CD4-positive, alpha-beta T cell (primary cell): ENCODE measurements around the gene ITPR3. TPM values are rescaled to one million over a fixed set of nuclear protein-coding genes. Genes with fewer than 3 reads are reported as not detected.

Experiments
- ATAC-seq: fragments of 200-7000 bp; cut with Tn5 transposase; one replicate; pipeline ENCODE4 v1.10.0; 2022; ENCODE audit warnings: mild to moderate bottlenecking; ENCODE audit not compliant: poor library complexity
- CTCF ChIA-PET: fragments of 350-600 bp; sonication (Branson Sonifier 250); formaldehyde crosslinking; loops from one replicate; lab custom pipeline; 2021; ENCODE audit warnings: antibody characterized with exemption, inconsistent platforms; lab: Charles Lee
- POLR2A ChIA-PET: fragments of 350-600 bp; sonication (Branson Sonifier 250); formaldehyde crosslinking; loops from one replicate; lab custom pipeline; 2021; ENCODE audit warnings: antibody characterized with exemption, inconsistent platforms; lab: Charles Lee
- DNase-seq, 14 experiments: peaks; one replicate each; pipeline ENCODE4 v3.0.0-alpha.2; 2013 to 2020; ENCODE audit warnings: mixed read lengths in 2 of 14
- H3K27ac ChIP-seq, 2 donors: one replicate each; pipeline versions ENCODE4 v1.5.1 to v1.7.0; 2013; ENCODE audit warnings: low read length in 2 of 2, low read depth in 1 of 2, mild to moderate bottlenecking in 1 of 2
- H3K27me3 ChIP-seq, 2 experiments: 1 replicate in 1 of 2; 2 replicates in 1 of 2; pipeline versions ENCODE4 v1.6.1 to v1.7.0; 2013; ENCODE audit warnings: low read length in 2 of 2, control low read depth in 1 of 2, mild to moderate bottlenecking in 1 of 2, moderate library complexity in 1 of 2; ENCODE audit not compliant: insufficient read depth in 2 of 2, control insufficient read depth in 1 of 2
- H3K36me3 ChIP-seq: one replicate; pipeline ENCODE4 v1.6.1; 2013; ENCODE audit warnings: low read length, control low read depth; ENCODE audit not compliant: insufficient read depth
- H3K4me1 ChIP-seq: one replicate; pipeline ENCODE4 v1.6.1; 2013; ENCODE audit warnings: low read length, control low read depth; ENCODE audit not compliant: insufficient read depth
- H3K4me3 ChIP-seq: one replicate; pipeline ENCODE4 v1.5.1; 2013; ENCODE audit warnings: mild to moderate bottlenecking, low read length, moderate library complexity
- H3K9me3 ChIP-seq, 2 experiments: 1 replicate in 1 of 2; 2 replicates in 1 of 2; pipeline versions ENCODE4 v1.6.1 to v1.7.0; 2013; ENCODE audit warnings: low read length in 2 of 2, mild to moderate bottlenecking in 2 of 2, control low read depth in 1 of 2, moderate library complexity in 1 of 2; ENCODE audit not compliant: control insufficient read depth in 1 of 2, insufficient read depth in 1 of 2
- H3K27ac Mint-ChIP-seq: one replicate; pipeline ENCODE4 v1.8.0; 2020; ENCODE audit warnings: mixed read lengths
- H3K27me3 Mint-ChIP-seq: one replicate; pipeline ENCODE4 v1.8.0; 2021; ENCODE audit warnings: mixed read lengths
- H3K36me3 Mint-ChIP-seq: one replicate; pipeline ENCODE4 v1.8.0; 2021; ENCODE audit warnings: low read depth, mixed read lengths
- H3K4me1 Mint-ChIP-seq: one replicate; pipeline ENCODE4 v1.8.0; 2021; ENCODE audit warnings: low read depth, mixed read lengths
- H3K4me3 Mint-ChIP-seq: one replicate; pipeline ENCODE4 v1.8.0; 2020; ENCODE audit warnings: mild to moderate bottlenecking, mixed read lengths
- H3K9me3 Mint-ChIP-seq: one replicate; pipeline ENCODE4 v1.8.0; 2020; ENCODE audit warnings: mixed read lengths
- CTCF ChIP-seq: fragments of 200-600 bp; IDR thresholded peaks from one replicate; pipeline ENCODE4 v1.8.0; 2022; ENCODE audit warnings: antibody characterized with exemption, mild to moderate bottlenecking
- intact Hi-C, 2 experiments: fragments of 100-400 bp; cut with DNase I in 1 of 2; cut with micrococcal nuclease in 1 of 2; formaldehyde crosslinking; loops; one replicate each; pipeline versions ENCODE4 v1.15.1 to v1.9.0; 2023 to 2025; cut with DNase I, micrococcal nuclease
- total RNA-seq, 174 experiments: library from RNA in 2 of 174; stranded (reverse) in 2 of 174; gene quantifications; one replicate each; pipeline ENCODE4 v1.2.3 and lab custom pipeline; 2021 to 2026

ITPR3 gene
- total RNA-seq, 2 experiments from 2014 or later: 44.5 to 45.5 TPM

GRCh38 chr6:33632558-33633039 lies 11.5 kb downstream of the ITPR3 start:
- Histone ChIP-seq H3K9me3 (no peaks in the 10 kb centered on the region), H3K27ac (no peak overlapping the region), H3K4me3 (no peak overlapping the region), H3K36me3 (peaks cover 3% of the 10 kb centered on the region), H3K27me3 (no peaks in the 10 kb centered on the region), H3K4me1 (peaks cover 61% of the 10 kb centered on the region)
- TF ChIP-seq CTCF: peak; percentile 57
- Mint-ChIP-seq H3K36me3 (peaks cover 10% of the 10 kb centered on the region), H3K27me3 (no peaks in the 10 kb centered on the region), H3K9me3 (no peaks in the 10 kb centered on the region), H3K4me1 (peaks cover 76% of the 10 kb centered on the region), H3K27ac (peak overlapping the region; percentile 79), H3K4me3 (peak overlapping the region; percentile 80)
- POLR2A ChIA-PET: interaction anchor here (0.7 to 3.4 kb wide), 2 partner anchors 11 to 14 kb away, joined by 3 to 18 read pairs; partner anchors contain the start of gene ITPR3
- CTCF ChIA-PET: interaction anchor here (1.1 to 1.6 kb wide), 2 partner anchors 25 to 47 kb away, joined by 3 to 6 read pairs; no protein-coding TSS in a partner anchor
- intact Hi-C loops: loop anchor here (2.0 to 5.0 kb wide), 4 partner anchors 45 to 180 kb away; partner anchors contain the start of gene ZBTB9 (in 1 of the 2)
- DNase-seq: peak in 13 of 14 experiments; percentile 21 to 79 (median 47)
- peak; percentile 55 for ATAC-seq

- DNase-seq (no peak), ATAC-seq (no peak)
- peak overlapping the region; percentile 79 for H3K27ac Mint-ChIP-seq
- ChIA-PET CTCF (interaction anchor here (1.1 to 1.6 kb wide), 3 partner anchors 25 to 67 kb away, joined by 3 to 6 read pairs (median 4); no protein-coding TSS in a partner anchor), POLR2A (interaction anchor here (3.4 kb wide), 1 partner anchor 12 kb away, joined by 18 read pairs; the partner anchor contains the start of gene ITPR3)
- peaks cover 10% of the 10 kb centered on the region for H3K36me3 Mint-ChIP-seq
- TF ChIP-seq CTCF: no peak
- peak overlapping the region; percentile 80 for H3K4me3 Mint-ChIP-seq
- peaks cover 74% of the 10 kb centered on the region for H3K4me1 Mint-ChIP-seq
- Histone ChIP-seq H3K4me3 (peak overlapping the region; percentile 55), H3K27ac (no peak overlapping the region), H3K9me3 (no peaks in the 10 kb centered on the region), H3K4me1 (peaks cover 60% of the 10 kb centered on the region), H3K36me3 (no peaks in the 10 kb centered on the region), H3K27me3 (no peaks in the 10 kb centered on the region)
- H3K27me3 Mint-ChIP-seq: no peaks in the 10 kb centered on the region
- intact Hi-C loops: loop anchor here (2.0 to 5.0 kb wide), 4 partner anchors 46 to 181 kb away; partner anchors contain the start of gene ZBTB9 (in 1 of the 2)
- no peaks in the 10 kb centered on the region for H3K9me3 Mint-ChIP-seq
These were observed 12.0 kb downstream of the ITPR3 start for GRCh38 chr6:33633084-33633461.

GRCh38 chr6:33633462-33634158 lies 12.5 kb downstream of the ITPR3 start:
- no peaks in the 10 kb centered on the region for H3K36me3 ChIP-seq
- H3K4me3 ChIP-seq: peak overlapping the region; percentile 55
- intact Hi-C loops: loop anchor here (2.0 to 5.0 kb wide), 5 partner anchors 13 to 181 kb away; partner anchors contain the start of genes ITPR3 (in 1 of the 2) and ZBTB9 (in 1 of the 2)
- H3K4me3 Mint-ChIP-seq: peak overlapping the region; percentile 93
- H3K9me3 Mint-ChIP-seq: no peaks in the 10 kb centered on the region
- DNase-seq: peak in 13 of 14 experiments; percentile 17 to 85 (median 49)
- H3K27me3 Mint-ChIP-seq: no peaks in the 10 kb centered on the region
- peaks cover 10% of the 10 kb centered on the region for H3K36me3 Mint-ChIP-seq
- peak overlapping the region; percentile 68 for H3K27ac Mint-ChIP-seq
- H3K27ac ChIP-seq: no peak overlapping the region
- ChIA-PET CTCF (interaction anchor here (1.1 to 1.6 kb wide), 3 partner anchors 48 to 67 kb away, joined by 4 to 6 read pairs (median 4); no protein-coding TSS in a partner anchor), POLR2A (interaction anchor here (1.2 to 3.4 kb wide), 4 partner anchors 12 to 603 kb away, joined by 3 to 18 read pairs (median 4); partner anchors contain the start of genes HMGA1 and ITPR3)
- peak; percentile 63 for ATAC-seq
- H3K27me3 ChIP-seq: no peaks in the 10 kb centered on the region
- no peak for TF ChIP-seq CTCF
- H3K9me3 ChIP-seq: no peaks in the 10 kb centered on the region
- H3K4me1 ChIP-seq: peaks cover 56% of the 10 kb centered on the region
- peaks cover 71% of the 10 kb centered on the region for H3K4me1 Mint-ChIP-seq
